ENCODE data around the gene FAAP100.

- no peak for TF ChIP-seq CTCF (conservative IDR thresholded peaks at IDR 0.05; ENCODE audit: low read length)
- no peak for TF ChIP-seq EZH2phosphoT487 (IDR thresholded peaks at IDR 0.05; ENCODE audit: borderline replicate concordance)
Observed at GRCh38 chr17:81543756-81544155, 8.4 kb downstream of the FAAP100 start.

All from Loucy (cell line).